Type B pancreatic cell (in vitro differentiated cells): Measurements from ENCODE around the gene TTC29. TPM values are rescaled to one million over a fixed set of nuclear protein-coding genes. Genes with fewer than 3 reads are reported as not detected.

Source experiments
- DNase-seq: peaks from one replicate; pipeline ENCODE4 v3.0.0; 2021; ENCODE audit warnings: mixed read lengths; ENCODE audit not compliant: unreplicated experiment; ENCODE audit errors: extremely low spot score
- H3K27ac Mint-ChIP-seq: 2 replicates; pipeline ENCODE4 v1.8.0; 2021; ENCODE audit warnings: mild to moderate bottlenecking, mixed read lengths
- H3K27me3 Mint-ChIP-seq: 2 replicates; pipeline ENCODE4 v1.8.0; 2021; ENCODE audit warnings: mixed read lengths
- H3K36me3 Mint-ChIP-seq: 2 replicates; pipeline ENCODE4 v1.8.0; 2021; ENCODE audit warnings: mixed read lengths
- H3K4me1 Mint-ChIP-seq: one replicate; pipeline ENCODE4 v1.8.0; 2021; ENCODE audit warnings: mixed read lengths; ENCODE audit not compliant: unreplicated experiment
- H3K4me3 Mint-ChIP-seq: 2 replicates; pipeline ENCODE4 v1.8.0; 2021; ENCODE audit warnings: mild to moderate bottlenecking, mixed read lengths
- H3K9me3 Mint-ChIP-seq: 2 replicates; pipeline ENCODE4 v1.8.0; 2021; ENCODE audit warnings: mixed read lengths
- CTCF ChIP-seq: fragments of 200-600 bp; sonication (generic); conservative IDR thresholded peaks from 2 replicates; pipeline ENCODE4 v1.5.0; 2021; ENCODE audit warnings: antibody characterized with exemption, mild to moderate bottlenecking
- total RNA-seq: library from RNA; stranded (reverse); gene quantifications from 2 replicates; pipeline ENCODE4 v1.2.1, GENCODE V29; 2021; ENCODE audit warnings: low replicate concordance

TTC29 gene
- total RNA-seq, 1 donor from 2014 or later: 2.8 TPM

GRCh38 chr4:146975036-146975435 lies 29.4 kb upstream of the TTC29 start:
- Mint-ChIP-seq H3K4me3 (no peak overlapping the region), H3K4me1 (peaks cover 15% of the 10 kb centered on the region), H3K9me3 (no peaks in the 10 kb centered on the region), H3K36me3 (no peaks in the 10 kb centered on the region), H3K27ac (no peak overlapping the region), H3K27me3 (no peaks in the 10 kb centered on the region)
- TF ChIP-seq CTCF: no peak
- no peak for DNase-seq

- H3K27ac Mint-ChIP-seq: no peak overlapping the region
- no peak overlapping the region for H3K4me3 Mint-ChIP-seq
- TF ChIP-seq CTCF: no peak
- peaks cover 7% of the 10 kb centered on the region for H3K9me3 Mint-ChIP-seq
- peaks cover 4% of the 10 kb centered on the region for H3K27me3 Mint-ChIP-seq
- H3K4me1 Mint-ChIP-seq: peaks cover 14% of the 10 kb centered on the region
- no peak for DNase-seq
- H3K36me3 Mint-ChIP-seq: no peaks in the 10 kb centered on the region
These were observed 26.4 kb upstream of the TTC29 start for GRCh38 chr4:146972036-146972435.

GRCh38 chr4:146969126-146969525 lies 23.5 kb upstream of the TTC29 start:
- TF ChIP-seq CTCF: no peak
- H3K27me3 Mint-ChIP-seq: peaks cover 4% of the 10 kb centered on the region
- no peaks in the 10 kb centered on the region for H3K4me1 Mint-ChIP-seq
- peaks cover 7% of the 10 kb centered on the region for H3K9me3 Mint-ChIP-seq
- no peak overlapping the region for H3K27ac Mint-ChIP-seq
- DNase-seq: no peak
- H3K4me3 Mint-ChIP-seq: no peak overlapping the region
- no peaks in the 10 kb centered on the region for H3K36me3 Mint-ChIP-seq

- Mint-ChIP-seq H3K9me3 (no peaks in the 10 kb centered on the region), H3K36me3 (no peaks in the 10 kb centered on the region), H3K4me1 (peaks cover 7% of the 10 kb centered on the region), H3K4me3 (no peak overlapping the region), H3K27me3 (peaks cover 5% of the 10 kb centered on the region), H3K27ac (no peak overlapping the region)
- no peak for DNase-seq
- no peak for TF ChIP-seq CTCF
These were observed 15.0 kb upstream of the TTC29 start for GRCh38 chr4:146960634-146961033.

- no peak overlapping the region for H3K4me3 Mint-ChIP-seq
- peaks cover 7% of the 10 kb centered on the region for H3K4me1 Mint-ChIP-seq
- no peak for DNase-seq
- H3K36me3 Mint-ChIP-seq: no peaks in the 10 kb centered on the region
- peaks cover 5% of the 10 kb centered on the region for H3K27me3 Mint-ChIP-seq
- H3K9me3 Mint-ChIP-seq: no peaks in the 10 kb centered on the region
- no peak overlapping the region for H3K27ac Mint-ChIP-seq
- no peak for TF ChIP-seq CTCF
These were observed 14.0 kb upstream of the TTC29 start for GRCh38 chr4:146959692-146960091.

- no peak overlapping the region for H3K4me3 Mint-ChIP-seq
- H3K27me3 Mint-ChIP-seq: peaks cover 5% of the 10 kb centered on the region
- H3K9me3 Mint-ChIP-seq: no peaks in the 10 kb centered on the region
These were observed 11.6 kb upstream of the TTC29 start for GRCh38 chr4:146957237-146957636.

More at GRCh38 chr4:146957237-146957636, 11.6 kb upstream of the TTC29 start:
- peaks cover 7% of the 10 kb centered on the region for H3K4me1 Mint-ChIP-seq
- H3K27ac Mint-ChIP-seq: no peak overlapping the region
- no peaks in the 10 kb centered on the region for H3K36me3 Mint-ChIP-seq
- TF ChIP-seq CTCF: no peak
- no peak for DNase-seq
